HG02943 (cell line): Measurements from ENCODE around the gene ANXA9.

ENCODE experiments used
- ATAC-seq: cut with Tn5 transposase; IDR thresholded peaks from one replicate; pipeline ENCODE4 v1.9.1; 2021; ENCODE audit warnings: mild to moderate bottlenecking, low read depth, moderate library complexity; ENCODE audit not compliant: unreplicated experiment

Gene ANXA9

GRCh38 chr1:151043163-151043562 is 61.1 kb downstream of the ANXA9 start:
- no peak for ATAC-seq
